ENCODE results near the gene OR52A1. TPM values are rescaled to one million over a fixed set of nuclear protein-coding genes. Genes with fewer than 3 reads are reported as not detected.

OR52A1 gene
- polyA plus RNA-seq, 3 donors, result not detected

GRCh38 chr11:5129457-5129877 lies 25.1 kb downstream of the OR52A1 start:
- no peak overlapping the region for H3K9ac ChIP-seq (ENCODE audit: insufficient read depth, low read length, poor library complexity, severe bottlenecking)
- H3K9me3 ChIP-seq (replicated peaks in 1 of 2; ENCODE audit: control insufficient read depth in 1 of 2, insufficient read depth in 1 of 2, low read length in 2 of 2), result no peaks in the 10 kb centered on the region
- H3K27ac ChIP-seq (ENCODE audit: low read depth in 1 of 2, low read length in 2 of 2), result no peak overlapping the region
- H3K4me3 ChIP-seq (replicated peaks in 1 of 3; ENCODE audit: low read depth in 2 of 3, low read length in 3 of 3), result no peak overlapping the region
- no peak for TF ChIP-seq CTCF (IDR thresholded peaks at IDR 0.05)
- Mint-ChIP-seq H3K36me3 (no peaks in the 10 kb centered on the region), H3K4me3 (no peak overlapping the region), H3K9me3 (no peaks in the 10 kb centered on the region), H3K27me3 (ENCODE audit: low read depth in 3 of 3) (peaks cover 2 to 3% (median 3%) of the 10 kb centered on the region in 3 donors), H3K27ac (no peak overlapping the region), H3K4me1 (no peaks in the 10 kb centered on the region)
- H3K27me3 ChIP-seq (ENCODE audit: control insufficient read depth in 2 of 2, insufficient read depth in 2 of 2, low read length in 2 of 2), result no peaks in the 10 kb centered on the region
- intact Hi-C loops (cut with micrococcal nuclease), result loop anchor here in 1 of 2 donors (10.0 kb wide), 1 partner anchor 675 kb away; the partner anchor contains the start of gene OR52N2
- H4K20me1 ChIP-seq (ENCODE audit: insufficient read depth, low read length), result no peaks in the 10 kb centered on the region
- no peak overlapping the region for H3K4me2 ChIP-seq (replicated peaks; ENCODE audit: extremely low read depth, low read length, poor library complexity, severe bottlenecking)
- H3K36me3 ChIP-seq (replicated peaks in 1 of 2; ENCODE audit: control insufficient read depth in 1 of 2, insufficient read depth in 2 of 2, low read length in 2 of 2), result no peaks in the 10 kb centered on the region
- WGBS (ENCODE audit: insufficient coverage), result no CpG with 5 or more reads among the region's 2 CpGs
- H2AFZ ChIP-seq (ENCODE audit: insufficient read depth, low read depth, low read length, poor library complexity, severe bottlenecking), result no peak overlapping the region
- no peaks in the 10 kb centered on the region for H3K4me1 ChIP-seq (ENCODE audit: control insufficient read depth in 1 of 2, insufficient read depth in 2 of 2, low read length in 2 of 2)
- DNase-seq, result no peak
- H3K79me2 ChIP-seq (ENCODE audit: insufficient read depth, low read length), result no peaks in the 10 kb centered on the region

DNA sequence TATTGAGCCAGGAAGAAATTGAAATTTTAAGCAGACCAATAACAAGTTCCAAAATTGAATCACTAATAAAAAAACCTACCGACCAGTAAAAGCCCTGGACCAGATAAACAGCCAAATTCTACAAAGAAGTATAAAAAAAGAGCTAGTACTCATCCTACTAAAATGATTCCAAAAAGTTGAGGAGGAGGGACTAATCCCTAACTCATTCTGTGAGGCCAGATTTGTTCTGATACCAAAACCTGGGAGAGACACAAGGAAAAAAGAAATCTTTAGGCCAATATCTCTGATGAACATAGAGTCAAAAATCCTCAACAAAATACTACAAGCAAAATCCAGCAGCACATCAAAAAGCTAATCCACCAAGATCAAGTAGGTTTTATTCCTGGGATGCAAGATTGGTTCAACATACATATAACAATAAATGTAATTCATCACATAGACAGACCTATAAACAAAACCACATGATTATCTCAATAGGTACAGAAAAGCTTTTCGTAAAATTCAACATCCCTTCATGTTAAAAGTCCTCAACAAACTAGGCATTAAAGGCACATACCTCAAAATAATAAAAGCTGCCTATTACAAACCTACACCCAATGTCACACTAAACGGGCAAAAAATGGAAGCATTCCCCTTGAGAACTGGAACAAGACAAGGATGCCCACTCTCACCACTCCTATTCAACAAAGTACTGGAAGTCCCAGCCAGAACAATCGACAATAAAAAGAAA lies 29.5 kb downstream of the OR52A1 start:
- Mint-ChIP-seq H3K4me1 (no peaks in the 10 kb centered on the region), H3K27ac (no peak overlapping the region), H3K27me3 (ENCODE audit: low read depth in 3 of 3) (peaks cover 0 to 6% (median 4%) of the 10 kb centered on the region in 3 donors), H3K4me3 (no peak overlapping the region), H3K9me3 (no peaks in the 10 kb centered on the region), H3K36me3 (no peaks in the 10 kb centered on the region)
- no peaks in the 10 kb centered on the region for H3K27me3 ChIP-seq (ENCODE audit: control insufficient read depth in 2 of 2, insufficient read depth in 2 of 2, low read length in 2 of 2)
- no peak for DNase-seq
- no peaks in the 10 kb centered on the region for H3K36me3 ChIP-seq (replicated peaks in 1 of 2; ENCODE audit: control insufficient read depth in 1 of 2, insufficient read depth in 2 of 2, low read length in 2 of 2)
- WGBS (ENCODE audit: insufficient coverage), result 80% methylated on average over 2 of the region's 4 CpGs
- no peaks in the 10 kb centered on the region for H3K4me1 ChIP-seq (ENCODE audit: control insufficient read depth in 1 of 2, insufficient read depth in 2 of 2, low read length in 2 of 2)
- no peak overlapping the region for H3K9ac ChIP-seq (ENCODE audit: insufficient read depth, low read length, poor library complexity, severe bottlenecking)
- no peak for TF ChIP-seq CTCF (IDR thresholded peaks at IDR 0.05)
- H3K27ac ChIP-seq (ENCODE audit: low read depth in 1 of 2, low read length in 2 of 2), result no peak overlapping the region
- intact Hi-C loops (cut with micrococcal nuclease), result loop anchor here in 1 of 2 donors (10.0 kb wide), 1 partner anchor 680 kb away; the partner anchor contains the start of gene OR52N2
- H3K4me2 ChIP-seq (replicated peaks; ENCODE audit: extremely low read depth, low read length, poor library complexity, severe bottlenecking), result no peak overlapping the region
- no peaks in the 10 kb centered on the region for H3K9me3 ChIP-seq (replicated peaks in 1 of 2; ENCODE audit: control insufficient read depth in 1 of 2, insufficient read depth in 1 of 2, low read length in 2 of 2)
- H2AFZ ChIP-seq (ENCODE audit: insufficient read depth, low read depth, low read length, poor library complexity, severe bottlenecking), result no peak overlapping the region
- no peaks in the 10 kb centered on the region for H3K79me2 ChIP-seq (ENCODE audit: insufficient read depth, low read length)
- H3K4me3 ChIP-seq (replicated peaks in 1 of 3; ENCODE audit: low read depth in 2 of 3, low read length in 3 of 3), result no peak overlapping the region
- H4K20me1 ChIP-seq (ENCODE audit: insufficient read depth, low read length), result no peaks in the 10 kb centered on the region

All from CD14-positive monocyte (primary cell).